HG03060 (cell line): ENCODE results near the gene TBKBP1.

Experiments
- ATAC-seq: cut with Tn5 transposase; IDR thresholded peaks from one replicate; pipeline ENCODE4 v1.9.1; 2021; ENCODE audit warnings: low read depth, moderate number of reproducible peaks; ENCODE audit not compliant: unreplicated experiment

The TBKBP1 gene

DNA sequence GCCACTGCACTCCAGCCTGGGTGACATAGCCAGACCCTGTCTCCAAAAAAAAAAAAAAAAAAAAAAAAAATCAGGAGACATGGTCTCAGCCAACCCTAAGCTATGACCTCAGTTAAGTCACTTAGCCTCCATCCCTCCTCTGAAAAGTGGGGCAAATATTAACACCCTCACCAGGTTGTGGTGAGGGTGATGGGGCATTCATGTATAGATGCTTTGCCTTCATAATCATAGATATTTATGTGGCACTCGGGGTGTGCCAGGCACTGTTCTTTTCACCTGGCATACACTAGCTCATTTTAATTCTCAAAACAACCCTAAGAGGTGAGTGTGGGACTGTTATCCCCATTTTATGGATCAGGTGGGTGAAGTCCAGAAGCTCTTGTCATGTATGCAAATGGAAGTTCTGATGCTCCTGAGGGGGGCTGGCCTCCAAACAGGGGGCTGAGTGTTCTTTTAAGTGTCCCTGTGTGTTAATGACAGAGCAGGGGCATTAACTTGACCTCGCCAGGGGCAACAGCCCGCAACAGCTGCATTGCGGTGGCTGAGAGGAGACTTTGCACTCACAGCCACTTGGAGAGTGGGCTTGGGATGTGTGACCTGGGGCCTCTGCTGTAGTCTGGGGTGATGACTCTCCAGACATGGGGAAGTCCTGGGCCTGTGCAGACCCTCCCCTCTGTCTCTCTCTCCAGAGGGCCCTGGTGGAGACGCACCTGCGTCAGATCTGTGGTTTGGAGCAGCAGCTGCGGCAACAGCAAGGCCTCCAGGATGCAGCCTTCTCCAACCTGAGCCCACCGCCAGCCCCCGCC, 4.1 kb downstream of the TBKBP1 start:
- no peak for ATAC-seq

DNA sequence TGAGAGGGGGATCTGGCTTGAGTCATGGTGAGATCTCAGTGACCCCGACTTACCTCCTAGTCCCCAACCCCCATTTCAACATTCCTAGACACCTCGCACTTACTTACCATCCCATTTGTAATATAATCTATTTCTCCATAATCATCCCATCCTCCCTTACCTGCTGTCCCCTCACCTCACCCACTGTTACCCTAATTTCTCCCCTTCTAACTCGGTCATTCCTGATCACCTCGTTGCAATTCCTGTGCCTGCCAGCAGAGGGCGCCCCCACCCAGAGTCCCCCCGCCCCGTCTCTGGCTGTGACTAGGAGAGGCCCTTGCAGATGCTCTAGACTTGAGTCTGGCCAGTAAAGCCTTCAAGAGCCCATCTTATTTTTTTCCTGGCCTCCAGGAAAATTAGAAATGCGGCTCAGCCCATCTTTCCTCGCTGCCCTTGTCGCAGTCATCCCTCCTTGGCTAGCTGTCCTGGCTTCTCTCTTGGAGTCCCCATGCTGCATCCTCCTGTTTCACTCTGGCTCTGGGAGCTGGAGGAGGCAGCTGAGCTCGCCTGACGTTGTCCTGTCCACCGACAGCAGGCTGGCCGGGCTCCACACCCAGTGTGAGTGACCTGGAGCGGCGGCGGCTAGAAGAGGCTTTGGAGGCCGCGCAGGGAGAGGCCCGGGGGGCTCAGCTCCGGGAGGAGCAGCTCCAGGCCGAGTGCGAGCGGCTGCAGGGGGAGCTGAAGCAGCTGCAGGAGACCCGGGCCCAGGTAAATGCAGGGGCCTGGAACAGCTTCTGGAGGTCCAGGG, 5.0 kb downstream of the TBKBP1 start:
- no peak for ATAC-seq

DNA sequence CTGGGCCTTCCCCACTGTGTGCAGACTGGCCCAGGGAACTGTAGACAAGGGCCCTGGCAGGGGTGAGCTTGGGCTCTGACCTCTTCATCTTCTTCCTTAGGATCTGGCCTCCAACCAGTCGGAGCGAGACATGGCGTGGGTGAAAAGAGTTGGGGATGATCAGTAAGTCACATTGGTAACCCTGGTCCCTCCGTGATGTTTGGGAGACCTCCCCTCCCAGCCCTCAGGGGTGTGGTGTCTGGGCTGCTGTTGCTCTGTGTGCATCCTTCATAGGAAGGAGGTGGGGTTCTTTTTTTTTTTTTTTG, 5.5 kb downstream of the TBKBP1 start:
- no peak for ATAC-seq

DNA sequence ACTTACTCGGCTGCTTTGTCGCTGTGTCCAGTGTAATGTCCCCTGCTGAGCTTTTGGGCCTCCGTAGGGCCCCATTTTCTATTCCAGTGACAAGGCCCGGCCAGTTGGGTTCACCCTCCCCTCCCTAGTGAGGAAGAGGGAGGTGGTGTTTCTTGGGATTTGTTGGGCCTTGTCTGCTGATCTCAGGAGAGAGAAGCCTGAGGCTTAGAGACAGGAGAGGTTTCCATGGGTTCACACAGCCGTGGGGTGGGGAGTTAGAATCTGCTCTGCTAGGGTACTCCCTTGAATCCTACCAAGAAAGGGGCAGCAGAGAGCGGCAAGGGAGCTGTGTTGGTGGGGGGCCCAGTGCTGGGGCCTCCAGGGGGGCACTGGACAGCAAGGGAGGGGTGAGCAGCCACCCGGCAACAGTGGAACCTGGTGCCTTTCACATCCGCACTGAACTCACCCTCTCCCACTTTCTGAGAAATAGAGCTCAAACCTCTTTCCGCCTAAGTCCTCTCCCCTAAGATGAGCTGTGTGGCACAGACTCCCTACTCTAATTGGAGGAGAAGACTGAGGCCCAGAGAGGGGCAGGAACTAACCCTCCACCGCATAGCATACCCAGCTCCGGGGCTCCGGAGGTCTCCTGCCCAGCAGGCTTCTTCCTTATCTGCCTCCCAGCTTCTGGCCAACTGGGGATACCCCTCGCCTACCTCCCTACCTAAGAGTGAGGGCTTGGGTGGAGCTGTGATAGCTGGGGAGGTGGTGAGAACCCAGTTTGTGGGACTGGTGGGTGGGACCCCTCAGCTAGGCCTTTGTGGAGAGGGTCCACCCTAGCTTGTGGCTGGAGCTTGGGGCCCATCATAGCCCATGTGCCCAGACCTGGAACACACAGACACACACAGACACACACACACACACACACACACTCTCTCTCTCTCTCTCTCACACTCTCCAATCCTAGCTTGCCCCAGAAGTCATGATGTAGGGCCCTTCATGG, 6.8 kb downstream of the TBKBP1 start:
- no peak for ATAC-seq

DNA sequence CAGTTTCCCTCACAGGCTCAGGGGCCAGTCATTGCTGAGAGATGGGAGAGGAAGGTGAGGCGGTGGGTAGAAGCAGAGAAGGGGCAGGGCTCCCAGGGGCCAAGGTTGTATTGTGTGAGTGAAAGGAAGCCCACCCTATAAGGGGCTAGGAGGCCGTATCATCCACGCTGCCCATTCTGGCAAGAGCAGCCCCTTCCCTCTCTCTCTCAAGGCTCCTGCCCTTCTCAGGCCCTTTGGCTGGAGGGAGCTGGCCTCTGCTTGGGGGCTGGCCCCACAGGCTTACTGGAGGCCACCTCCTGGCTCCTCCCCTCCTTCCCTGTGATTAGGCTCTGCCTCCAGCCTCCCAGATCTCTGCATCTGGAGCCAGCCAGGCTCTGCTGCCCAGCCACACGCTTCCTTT, 7.6 kb downstream of the TBKBP1 start:
- no peak for ATAC-seq

DNA sequence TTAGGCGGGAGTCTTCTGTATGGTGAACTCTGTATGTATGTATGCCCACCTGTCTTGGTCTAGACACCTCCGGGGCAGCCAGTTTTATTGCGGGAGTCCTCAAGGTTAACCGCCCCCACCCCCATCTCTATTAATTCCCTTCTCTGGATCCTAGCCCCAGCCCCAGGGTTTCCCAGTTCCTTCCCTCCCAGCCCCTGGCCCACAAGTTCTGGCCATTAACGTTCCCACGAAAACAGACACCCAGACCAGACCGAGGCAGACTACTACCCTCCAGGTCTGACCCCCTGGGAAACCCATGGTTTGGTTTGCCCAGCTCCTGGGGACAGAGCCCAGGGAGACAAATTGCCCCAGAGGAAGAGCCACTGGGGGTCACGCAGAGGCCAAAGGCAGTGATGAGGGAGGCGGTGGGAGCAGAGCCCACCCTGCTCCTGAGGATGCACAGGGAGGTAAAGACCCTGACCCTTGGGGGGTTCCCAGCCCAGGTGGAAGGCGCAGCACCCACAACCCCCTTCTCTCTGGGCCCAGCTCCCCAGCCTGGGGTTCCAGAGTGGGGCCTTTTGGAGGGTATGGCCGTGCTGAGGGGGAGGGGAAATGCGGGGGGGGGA, 8.5 kb downstream of the TBKBP1 start:
- no peak for ATAC-seq

DNA sequence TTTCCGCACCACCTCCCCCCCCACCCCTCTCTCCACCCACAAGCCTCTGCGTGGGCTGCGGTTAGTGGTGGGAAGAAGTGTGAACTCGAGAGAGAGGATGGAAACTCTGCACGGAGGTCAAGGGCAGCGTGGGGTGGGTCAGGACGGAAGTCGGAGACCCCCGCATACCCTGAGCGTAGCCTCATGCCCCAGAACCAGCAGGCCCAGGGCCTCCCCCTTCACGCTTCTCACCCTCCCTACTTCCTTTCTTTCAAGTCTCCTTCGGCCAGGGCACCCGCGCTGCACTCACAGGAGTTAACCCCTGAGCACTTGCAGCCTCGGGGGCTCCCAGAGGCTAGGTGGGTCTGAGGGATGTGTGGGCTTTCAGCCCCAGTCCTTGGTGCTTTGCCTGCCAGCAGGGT, 9.2 kb downstream of the TBKBP1 start:
- no peak for ATAC-seq

DNA sequence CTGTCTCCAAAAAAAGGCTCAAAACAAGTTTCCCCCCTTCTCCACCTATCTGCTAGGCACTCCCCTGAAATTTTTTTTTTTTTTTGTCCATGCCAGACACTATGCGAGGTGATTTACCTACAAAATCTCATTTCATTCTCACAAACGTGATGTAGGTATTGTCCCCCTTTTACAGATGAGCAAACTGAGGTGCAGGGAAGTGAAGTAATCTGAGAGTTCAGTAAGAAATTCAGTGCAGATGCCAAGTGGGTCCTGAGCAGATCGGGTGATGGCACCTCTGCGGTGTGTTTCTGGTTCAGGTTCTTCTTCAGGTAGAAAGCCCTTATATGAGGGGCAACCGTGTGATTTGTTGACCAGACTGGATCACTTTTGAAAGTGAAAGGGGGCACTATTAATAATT, 9.7 kb downstream of the TBKBP1 start:
- no peak for ATAC-seq

DNA sequence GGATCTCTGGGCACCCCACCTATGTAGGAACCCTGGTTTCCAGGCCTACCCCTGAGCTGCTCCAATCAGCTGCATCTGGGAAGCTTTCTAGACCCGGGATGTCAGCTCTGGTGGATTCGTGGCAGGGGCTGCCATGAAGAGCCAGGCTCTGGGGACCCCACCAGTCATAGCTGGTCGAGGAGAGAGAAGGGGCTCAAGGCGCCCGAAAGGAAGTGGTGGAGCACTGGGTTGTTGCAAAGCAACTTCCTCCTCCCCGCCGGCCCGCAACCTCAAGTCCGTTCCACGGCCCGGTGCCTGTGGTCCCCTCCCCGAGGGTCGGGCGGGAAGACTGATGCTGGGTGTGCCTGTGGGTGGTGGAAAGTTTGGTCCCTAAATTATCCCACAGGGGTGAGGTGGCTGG, 10.2 kb downstream of the TBKBP1 start:
- no peak for ATAC-seq

DNA sequence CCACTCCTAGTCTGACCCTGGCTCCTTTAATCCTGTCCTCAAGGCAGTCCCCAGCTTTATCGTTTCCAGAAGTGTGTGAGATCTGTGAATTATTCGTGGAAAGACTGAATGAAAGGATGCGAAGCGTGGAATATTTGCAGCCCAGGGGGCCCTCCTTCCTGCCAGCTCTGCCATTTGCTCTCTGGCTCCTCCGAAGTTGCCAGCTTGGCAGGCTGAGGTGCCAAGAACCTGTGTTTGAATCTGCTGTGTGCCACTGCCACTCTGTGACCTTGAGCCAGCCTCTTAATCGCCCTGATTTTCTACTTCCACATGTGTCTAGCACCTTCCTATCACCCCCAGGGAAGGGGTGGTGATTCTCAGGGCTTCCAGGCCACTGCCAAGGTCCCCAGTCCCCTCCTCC, 10.8 kb downstream of the TBKBP1 start:
- ATAC-seq: no peak

DNA sequence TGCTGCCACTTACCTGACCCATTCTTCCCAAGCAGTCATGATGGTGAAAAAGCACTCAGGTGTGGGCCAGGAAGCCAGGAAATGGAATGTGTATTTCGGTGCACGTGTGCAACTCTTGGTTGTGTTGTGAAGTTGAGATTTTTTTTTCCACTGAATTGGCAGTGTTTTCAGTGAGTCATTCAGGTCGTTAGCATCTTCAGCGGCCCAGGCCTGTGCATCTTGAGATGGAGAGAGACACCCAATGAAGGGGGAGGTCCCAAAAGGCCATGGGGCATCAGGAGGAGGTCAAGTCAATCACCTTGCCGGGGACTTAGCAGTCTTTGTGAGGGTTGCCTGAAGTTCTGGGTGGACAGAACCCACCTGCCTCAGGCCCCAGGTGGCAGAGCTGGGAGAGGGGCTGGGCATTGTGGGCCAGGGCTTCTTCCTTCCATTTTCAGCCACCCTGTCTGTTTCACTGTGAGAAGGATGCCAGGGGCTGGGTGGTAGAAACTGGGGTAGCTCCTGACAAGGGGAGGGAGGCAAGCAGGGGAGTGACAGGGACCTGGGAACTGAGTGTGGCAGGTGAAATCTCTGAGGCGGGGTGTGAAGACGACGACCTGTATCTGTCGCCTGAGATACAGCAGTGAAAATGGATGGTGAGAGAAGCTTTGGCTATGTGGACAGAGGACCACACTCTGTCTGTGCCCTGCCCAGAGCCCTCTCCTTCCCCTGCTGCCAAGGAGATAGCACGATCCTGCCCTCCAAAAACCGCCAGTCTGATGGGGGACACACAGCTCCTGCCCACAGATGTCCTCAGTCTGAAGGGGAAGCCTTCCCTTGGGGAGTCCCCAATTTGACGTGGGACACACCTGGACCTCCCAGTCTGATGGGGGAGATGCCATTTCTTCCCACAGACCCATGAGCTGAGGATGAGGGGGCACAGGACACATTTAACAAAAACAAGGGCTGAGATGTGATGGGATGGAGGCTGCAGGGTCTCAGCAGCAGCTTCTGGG, 11.9 kb downstream of the TBKBP1 start:
- no peak for ATAC-seq

DNA sequence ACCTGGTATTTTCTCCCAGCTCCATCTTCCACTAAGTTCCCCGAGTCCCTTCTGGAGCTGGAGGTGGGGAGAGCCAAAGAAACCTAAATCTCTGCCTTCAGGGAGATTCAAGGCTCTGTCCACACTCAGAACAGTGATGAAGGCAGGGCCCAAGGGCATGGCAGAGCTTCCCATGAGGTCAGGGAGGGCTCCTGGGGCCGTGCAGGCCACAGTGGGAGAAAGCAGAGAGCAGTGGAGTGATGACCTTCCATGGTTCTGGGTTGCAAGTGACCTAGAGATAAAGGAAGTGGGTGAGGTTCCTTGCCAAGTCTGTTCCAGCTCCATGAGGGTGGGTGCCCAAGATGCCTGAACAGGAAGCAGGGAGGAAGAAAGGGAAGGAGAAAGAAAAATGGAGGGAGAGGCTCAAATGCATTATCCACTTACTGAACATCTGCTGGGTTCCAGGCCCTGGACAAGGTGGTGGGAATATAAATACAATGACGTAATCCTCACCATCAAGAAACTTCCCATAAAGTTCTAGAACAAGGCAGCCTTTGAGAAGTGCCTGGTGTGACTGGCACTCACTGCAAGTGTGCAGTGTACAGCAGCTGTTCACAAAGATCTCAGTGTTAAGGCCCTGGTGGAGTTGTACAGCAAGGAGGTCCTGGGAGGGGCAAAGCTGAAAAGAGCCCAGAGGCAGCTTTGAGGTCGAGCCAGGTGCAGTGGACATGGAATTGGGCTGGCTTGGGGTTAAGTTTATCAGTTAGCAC, 13.3 kb downstream of the TBKBP1 start:
- ATAC-seq: no peak

DNA sequence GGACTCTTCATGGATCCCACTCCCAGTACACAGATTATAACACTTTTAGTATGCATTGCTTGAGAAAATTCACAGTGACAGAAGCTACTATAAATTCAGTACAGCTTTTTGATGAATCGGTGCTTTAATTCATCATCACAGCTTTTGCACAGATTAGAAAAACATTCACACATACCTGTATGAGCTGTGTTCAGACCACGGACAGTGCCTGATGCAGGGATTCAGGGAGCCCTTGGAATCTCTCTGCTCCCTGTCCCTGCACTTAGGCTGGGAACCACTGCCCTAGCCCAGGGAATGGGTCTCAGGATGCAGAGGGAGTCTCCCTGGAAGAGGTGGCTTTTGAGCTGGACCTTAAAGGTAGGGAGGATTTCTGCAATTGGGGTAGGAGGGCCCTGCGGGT, 13.9 kb downstream of the TBKBP1 start:
- no peak for ATAC-seq

DNA sequence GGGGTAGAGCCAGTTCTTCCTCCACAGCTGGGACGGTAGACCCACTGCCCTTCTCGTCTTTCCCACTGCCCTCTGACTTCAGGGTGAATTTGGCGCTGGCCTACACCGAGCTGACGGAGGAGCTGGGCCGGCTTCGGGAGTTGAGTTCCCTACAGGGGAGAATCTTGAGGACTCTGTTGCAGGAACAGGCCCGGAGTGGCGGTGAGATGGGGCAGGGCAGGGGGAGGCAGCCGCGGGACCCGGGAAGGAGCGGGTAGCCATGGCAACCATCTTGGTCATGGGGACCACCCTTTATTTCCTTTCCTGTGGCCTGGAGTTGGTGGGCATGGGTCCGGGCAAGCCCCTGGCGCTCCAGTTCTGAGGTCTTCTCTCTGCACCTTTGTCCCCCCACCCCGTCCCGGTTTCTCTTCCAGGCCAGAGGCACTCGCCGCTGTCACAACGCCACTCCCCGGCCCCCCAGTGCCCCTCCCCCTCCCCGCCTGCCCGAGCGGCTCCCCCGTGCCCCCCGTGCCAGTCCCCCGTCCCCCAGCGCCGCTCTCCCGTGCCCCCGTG, 14.4 kb downstream of the TBKBP1 start:
- no peak for ATAC-seq

DNA sequence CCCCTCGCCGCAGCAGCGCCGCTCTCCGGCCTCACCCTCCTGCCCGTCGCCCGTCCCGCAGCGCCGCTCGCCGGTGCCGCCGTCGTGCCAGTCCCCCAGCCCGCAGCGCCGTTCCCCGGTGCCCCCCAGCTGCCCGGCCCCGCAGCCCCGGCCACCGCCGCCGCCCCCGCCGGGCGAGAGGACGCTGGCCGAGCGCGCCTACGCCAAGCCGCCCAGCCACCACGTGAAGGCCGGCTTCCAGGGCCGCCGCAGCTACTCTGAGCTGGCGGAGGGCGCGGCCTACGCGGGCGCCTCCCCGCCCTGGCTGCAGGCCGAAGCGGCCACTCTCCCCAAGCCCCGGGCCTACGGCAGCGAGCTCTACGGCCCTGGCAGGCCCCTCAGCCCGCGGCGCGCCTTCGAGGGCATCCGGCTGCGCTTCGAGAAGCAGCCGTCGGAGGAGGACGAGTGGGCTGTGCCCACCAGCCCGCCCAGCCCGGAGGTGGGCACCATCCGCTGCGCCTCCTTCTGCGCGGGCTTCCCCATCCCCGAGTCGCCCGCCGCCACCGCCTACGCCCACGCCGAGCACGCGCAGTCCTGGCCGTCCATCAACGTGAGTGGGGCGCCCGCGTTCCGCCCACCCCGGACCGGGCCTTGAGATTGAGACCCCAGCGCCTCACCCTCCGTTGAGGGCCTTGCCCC, 15.0 kb downstream of the TBKBP1 start:
- ATAC-seq: no peak

DNA sequence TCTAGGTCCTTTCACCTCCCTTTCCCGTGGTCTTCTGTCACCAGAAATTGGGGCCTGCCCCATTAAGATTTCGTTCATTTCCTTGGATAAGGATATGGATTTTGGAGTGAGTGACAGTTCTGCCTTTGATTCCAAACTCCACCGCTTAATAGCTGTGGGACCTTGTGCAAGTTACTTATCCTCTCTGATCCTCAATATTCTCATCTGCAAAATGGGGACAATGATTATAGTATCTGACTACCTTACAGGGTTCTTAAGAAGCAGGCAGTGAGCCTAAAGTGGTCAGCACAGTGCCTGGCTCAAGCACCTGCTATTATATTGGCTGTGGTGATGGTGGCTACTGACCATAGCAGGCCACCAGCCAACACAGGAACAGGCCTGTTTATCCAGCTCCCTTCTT, 15.6 kb downstream of the TBKBP1 start:
- ATAC-seq: no peak

DNA sequence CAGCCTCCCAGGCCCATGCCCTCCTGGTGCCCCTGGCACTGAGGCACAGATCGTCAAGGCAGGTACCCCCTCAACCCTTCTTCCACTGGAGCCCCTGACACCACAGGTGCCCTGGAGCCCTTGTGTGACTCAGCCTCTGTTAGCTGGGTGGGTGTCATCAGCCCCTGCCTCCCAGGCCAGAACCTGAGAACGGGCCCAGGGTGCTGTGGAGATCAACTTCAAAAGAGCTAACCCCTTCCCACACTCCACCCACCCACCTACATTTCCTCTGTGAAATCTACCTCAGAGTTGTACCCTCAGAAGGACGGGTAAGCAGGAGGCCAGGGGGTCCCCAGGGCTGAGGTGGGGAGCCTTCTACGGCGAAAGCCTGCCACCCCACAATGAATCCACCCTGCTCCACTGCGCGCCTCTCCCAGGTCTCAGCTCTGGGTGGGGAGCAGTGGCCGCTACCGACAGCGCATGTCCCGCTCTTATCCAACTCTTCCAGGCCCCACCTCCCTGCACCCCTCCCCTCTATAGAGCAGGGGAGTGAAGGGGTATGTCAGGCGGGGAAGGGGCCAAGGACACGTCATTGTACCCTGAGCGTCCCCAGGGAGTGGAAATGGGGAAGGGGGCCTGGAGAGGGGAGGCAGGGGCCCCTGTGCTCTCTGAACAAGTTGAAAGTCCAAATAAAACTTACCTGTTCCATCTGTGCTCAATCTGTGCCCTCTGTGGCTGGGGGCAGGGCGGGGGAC, 17.6 kb downstream of the TBKBP1 start:
- no peak for ATAC-seq
